ENCODE data around the gene RERG. TPM values are rescaled to one million over a fixed set of nuclear protein-coding genes. Genes with fewer than 3 reads are reported as not detected.

Gene RERG
- total RNA-seq, 1 donor from 2014 or later, result 1.2 TPM

GRCh38 chr12:15074351-15074750, 146.9 kb downstream of the RERG start:
- Histone ChIP-seq H3K36me3 (ENCODE audit: control insufficient read depth, insufficient read depth, low read length) (no peaks in the 10 kb centered on the region), H3K27me3 (ENCODE audit: control insufficient read depth, insufficient read depth, low read length) (no peaks in the 10 kb centered on the region), H3K4me3 (ENCODE audit: low read depth, low read length) (no peak overlapping the region)
- TF ChIP-seq CTCF (IDR thresholded peaks at IDR 0.05; ENCODE audit: insufficient read depth, low read length, poor library complexity, severe bottlenecking), result no peak
- DNase-seq (ENCODE audit: low read depth), result no peak

DNA sequence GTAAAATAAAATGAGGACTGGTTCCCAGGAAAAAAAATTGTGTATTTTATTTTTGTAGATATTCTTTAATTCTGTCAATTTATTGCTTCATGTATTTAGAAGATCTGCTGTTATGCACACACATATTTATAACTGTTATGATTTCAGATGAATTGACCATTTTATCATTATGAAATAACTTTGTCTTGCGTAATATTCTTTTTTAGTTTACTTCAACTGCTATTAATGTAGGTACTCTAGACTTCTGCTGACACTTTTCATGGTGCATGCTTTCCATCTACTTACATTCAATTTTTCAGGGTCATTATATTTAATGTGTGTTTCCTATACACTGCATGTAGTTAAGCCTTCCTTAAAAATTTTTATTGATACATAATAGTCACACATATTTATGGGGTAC, 162.1 kb downstream of the RERG start:
- DNase-seq (ENCODE audit: low read depth), result no peak
- no peak for TF ChIP-seq CTCF (IDR thresholded peaks at IDR 0.05; ENCODE audit: insufficient read depth, low read length, poor library complexity, severe bottlenecking)
- no peaks in the 10 kb centered on the region for H3K27me3 ChIP-seq (ENCODE audit: control insufficient read depth, insufficient read depth, low read length)

More for the DNA sequence above, 162.1 kb downstream of the RERG start:
- Histone ChIP-seq H3K4me3 (ENCODE audit: low read depth, low read length) (no peak overlapping the region), H3K36me3 (ENCODE audit: control insufficient read depth, insufficient read depth, low read length) (no peaks in the 10 kb centered on the region)

Other genes with a start within 250 kb of the RERG start
- gene PDE6H, start 248.4 kb downstream of the RERG start, total RNA-seq, result not detected in 2 replicates
- gene PTPRO, start 101.1 kb upstream of the RERG start, total RNA-seq, result 3.7 and 5.4 TPM in 2 replicates

All from kidney epithelial cell (primary cell).